ENCODE data around the gene PGS1. TPM values are rescaled to one million over a fixed set of nuclear protein-coding genes. Genes with fewer than 3 reads are reported as not detected.

The PGS1 gene
- total RNA-seq, 1 donor = 40.2 TPM

DNA sequence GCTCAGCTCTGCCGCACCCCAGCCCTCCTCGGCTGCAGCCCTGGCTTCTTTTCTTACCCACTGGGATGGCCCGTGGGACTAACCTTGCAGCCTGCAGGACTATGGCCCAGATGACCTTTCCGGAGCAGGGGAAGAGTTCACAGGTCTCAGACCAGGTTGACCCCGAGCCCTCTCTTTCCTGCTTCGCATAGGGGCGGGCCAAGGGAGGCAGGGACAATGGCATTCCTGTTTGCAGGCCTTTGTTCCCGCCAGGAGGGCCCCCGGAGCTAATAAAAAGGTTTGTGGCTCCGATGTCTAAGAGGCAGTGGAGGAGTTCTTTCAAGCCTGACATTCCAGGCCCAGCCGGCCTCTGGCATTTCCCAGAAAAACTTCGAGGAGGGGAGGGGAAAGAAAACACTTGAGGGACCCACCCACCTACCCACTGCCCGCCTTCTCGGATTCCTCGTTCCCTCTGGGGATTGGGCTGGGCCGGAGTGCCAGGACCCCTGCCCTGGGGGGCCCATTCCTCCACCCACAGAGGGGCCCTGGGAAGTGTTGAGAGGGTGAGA, 12.8 kb upstream of the PGS1 start:
- no peak for DNase-seq (ENCODE audit: low read depth)
- no peak overlapping the region for H3K4me3 ChIP-seq (ENCODE audit: low read depth, low read length)
- TF ChIP-seq, protein P1, sequence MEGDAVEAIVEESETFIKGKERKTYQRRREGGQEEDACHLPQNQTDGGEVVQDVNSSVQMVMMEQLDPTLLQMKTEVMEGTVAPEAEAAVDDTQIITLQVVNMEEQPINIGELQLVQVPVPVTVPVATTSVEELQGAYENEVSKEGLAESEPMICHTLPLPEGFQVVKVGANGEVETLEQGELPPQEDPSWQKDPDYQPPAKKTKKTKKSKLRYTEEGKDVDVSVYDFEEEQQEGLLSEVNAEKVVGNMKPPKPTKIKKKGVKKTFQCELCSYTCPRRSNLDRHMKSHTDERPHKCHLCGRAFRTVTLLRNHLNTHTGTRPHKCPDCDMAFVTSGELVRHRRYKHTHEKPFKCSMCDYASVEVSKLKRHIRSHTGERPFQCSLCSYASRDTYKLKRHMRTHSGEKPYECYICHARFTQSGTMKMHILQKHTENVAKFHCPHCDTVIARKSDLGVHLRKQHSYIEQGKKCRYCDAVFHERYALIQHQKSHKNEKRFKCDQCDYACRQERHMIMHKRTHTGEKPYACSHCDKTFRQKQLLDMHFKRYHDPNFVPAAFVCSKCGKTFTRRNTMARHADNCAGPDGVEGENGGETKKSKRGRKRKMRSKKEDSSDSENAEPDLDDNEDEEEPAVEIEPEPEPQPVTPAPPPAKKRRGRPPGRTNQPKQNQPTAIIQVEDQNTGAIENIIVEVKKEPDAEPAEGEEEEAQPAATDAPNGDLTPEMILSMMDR (IDR thresholded peaks at IDR 0.05; ENCODE audit: insufficient read depth, low read length) = no peak

DNA sequence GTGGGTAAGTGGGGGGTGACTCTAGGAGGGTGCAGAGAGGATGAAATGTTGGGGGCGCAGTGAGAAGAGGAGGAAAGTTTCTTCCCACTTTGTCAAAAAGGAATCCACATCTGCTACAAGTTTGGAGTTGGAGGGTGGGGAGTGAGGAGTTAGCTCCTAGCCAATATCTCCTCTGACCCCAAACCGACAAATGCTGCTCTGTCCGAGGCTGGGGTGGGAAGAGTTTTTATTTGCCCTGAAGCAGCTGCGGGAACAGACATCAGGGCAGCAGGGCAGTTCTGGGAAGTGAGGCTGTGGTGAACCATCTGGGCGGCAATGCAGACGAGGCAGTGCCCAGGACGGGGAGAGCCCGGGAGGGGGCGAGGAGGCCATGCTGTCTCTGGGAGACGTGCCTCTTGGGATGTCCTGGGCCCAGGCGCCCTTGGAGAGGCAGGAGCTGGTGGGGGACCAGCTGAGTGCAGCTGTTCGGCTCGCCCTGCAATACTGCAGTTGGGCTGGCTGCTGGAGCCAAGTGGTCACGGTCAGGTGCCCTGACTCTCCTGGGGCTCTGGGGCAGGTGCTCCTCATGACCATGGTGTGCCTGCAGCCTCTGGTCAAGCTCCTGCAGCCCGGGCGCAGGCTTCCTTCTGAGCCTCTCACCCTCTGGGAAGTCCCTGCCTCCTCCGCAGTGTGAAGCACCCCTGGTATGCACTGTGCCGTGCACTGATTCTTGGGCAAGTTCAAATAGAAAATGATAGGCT, 12.2 kb upstream of the PGS1 start:
- DNase-seq (ENCODE audit: low read depth) = no peak
- no peak overlapping the region for H3K4me3 ChIP-seq (ENCODE audit: low read depth, low read length)
- TF ChIP-seq, protein P1 (IDR thresholded peaks at IDR 0.05; ENCODE audit: insufficient read depth, low read length) = no peak

DNA sequence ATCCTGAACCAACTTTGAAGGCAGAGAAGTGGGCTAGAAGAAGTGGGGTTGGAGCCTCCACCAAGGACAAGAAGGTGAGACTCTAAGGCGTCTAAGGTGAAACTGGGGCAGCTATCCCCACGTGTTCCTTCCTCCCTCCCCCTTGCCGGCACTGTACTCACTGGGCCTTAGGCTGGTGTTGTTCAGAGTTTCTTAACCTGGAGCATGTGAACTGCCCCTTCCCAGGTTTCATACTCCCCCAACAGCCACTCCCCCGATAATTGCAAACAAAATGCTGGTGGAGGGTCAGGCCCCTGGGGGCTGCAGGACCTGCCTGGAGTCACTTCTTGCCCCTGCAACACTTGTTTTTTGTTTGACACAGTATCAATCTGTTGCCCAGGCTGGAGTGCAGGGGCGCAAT, 11.3 kb upstream of the PGS1 start:
- TF ChIP-seq, protein P1 (IDR thresholded peaks at IDR 0.05; ENCODE audit: insufficient read depth, low read length) = no peak
- no peak overlapping the region for H3K4me3 ChIP-seq (ENCODE audit: low read depth, low read length)
- no peak for DNase-seq (ENCODE audit: low read depth)

DNA sequence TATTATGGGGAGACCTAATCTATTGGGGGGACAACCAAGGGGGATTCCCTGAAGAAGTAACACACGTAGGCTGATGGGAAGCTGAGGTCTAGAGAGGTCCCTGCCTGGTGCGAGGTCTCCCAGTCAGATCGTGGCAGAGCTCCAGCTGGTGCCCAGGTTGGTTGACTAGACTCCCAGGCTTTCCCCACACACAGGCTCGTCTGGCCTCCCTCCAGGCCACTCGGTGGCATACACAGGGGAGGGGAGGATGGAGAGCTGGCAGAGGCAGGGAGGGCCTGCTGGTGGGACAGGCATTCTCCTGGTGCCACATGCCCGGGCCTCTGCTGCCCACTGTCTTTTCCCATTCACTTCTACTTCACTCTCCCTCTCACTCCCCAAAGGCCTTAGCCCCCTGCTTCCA, 10.1 kb upstream of the PGS1 start:
- no peak overlapping the region for H3K4me3 ChIP-seq (ENCODE audit: low read depth, low read length)
- no peak for DNase-seq (ENCODE audit: low read depth)
- TF ChIP-seq, protein P1 (IDR thresholded peaks at IDR 0.05; ENCODE audit: insufficient read depth, low read length) = no peak

DNA sequence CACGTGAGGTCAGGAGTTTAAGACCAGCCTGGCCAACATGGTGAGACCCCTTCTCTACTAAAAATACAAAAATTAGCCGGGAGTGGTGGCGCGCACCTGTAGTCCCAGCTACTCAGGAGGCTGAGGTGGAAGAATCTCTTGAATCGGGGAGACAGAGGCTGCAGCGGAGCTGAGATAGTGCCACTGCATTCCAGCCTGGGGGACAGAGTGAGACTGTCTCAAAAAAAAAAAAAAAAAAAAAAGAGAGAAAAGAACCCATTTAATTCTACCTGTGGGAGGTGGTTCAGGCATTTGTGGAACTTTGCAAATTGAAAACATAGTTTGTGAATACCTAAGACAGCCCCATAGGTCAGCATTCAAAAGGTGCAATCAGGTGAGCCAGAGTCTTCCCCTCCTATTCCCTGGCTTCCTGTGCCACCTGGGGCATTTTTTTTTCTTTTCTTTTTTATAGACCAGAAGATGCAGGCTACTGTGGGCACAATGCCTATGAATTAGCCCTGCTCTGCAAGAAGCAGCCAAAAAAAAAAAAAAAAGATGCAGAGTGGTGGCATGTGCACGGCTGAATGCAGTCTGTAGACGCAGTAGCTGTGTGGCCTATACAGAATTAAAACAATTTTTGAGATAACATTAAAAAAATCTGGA, 9.5 kb upstream of the PGS1 start:
- H3K4me3 ChIP-seq (ENCODE audit: low read depth, low read length) = no peak overlapping the region
- TF ChIP-seq, protein P1 (IDR thresholded peaks at IDR 0.05; ENCODE audit: insufficient read depth, low read length) = no peak
- no peak for DNase-seq (ENCODE audit: low read depth)

DNA sequence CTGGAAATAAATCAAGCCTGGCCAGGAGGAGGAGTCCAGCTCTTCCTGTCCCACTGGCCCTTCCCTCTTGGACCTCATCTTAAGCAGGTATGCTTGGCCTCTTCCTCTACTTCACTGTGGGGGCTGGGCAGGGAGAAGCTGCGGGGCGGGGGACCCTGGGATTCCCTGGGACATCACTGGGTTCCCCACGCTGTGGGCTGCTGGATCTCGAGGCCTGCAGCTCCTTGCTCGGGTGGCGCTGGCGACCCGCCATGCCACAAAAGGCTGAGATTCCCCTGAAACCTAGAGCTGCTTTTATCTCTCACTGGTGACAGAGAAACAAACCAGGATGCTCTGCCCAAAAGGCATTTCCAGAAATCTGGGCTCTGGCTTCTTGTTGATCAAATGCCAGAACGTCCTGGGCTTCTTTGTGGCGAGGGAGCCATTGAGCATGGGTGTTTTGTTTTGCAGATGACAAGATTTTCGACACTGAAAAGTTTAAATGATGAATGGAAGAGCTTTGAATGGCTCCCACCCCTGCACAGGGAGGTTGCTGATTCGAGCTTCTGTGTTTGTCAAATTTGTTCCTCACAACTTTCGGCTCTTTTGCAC, 8.6 kb upstream of the PGS1 start:
- no peak for DNase-seq (ENCODE audit: low read depth)
- H3K4me3 ChIP-seq (ENCODE audit: low read depth, low read length) = no peak overlapping the region
- TF ChIP-seq, protein P1 (IDR thresholded peaks at IDR 0.05; ENCODE audit: insufficient read depth, low read length) = no peak

Data from fibroblast of the aortic adventitia (primary cell).